Prostate gland (tissue), 2 donors: Measurements from ENCODE around the gene AKT3.

ENCODE experiments used
- CTCF ChIP-seq, 4 experiments: fragments of 200-600 bp in 2 of 4; fragments of 450-650 bp in 2 of 4; sonication (generic) in 2 of 4; IDR thresholded peaks; 1 replicate in 3 of 4; 2 replicates in 1 of 4; pipeline ENCODE4 v1.5.1; 2016 to 2019; ENCODE audit warnings: antibody characterized with exemption in 4 of 4, mild to moderate bottlenecking in 2 of 4, moderate library complexity in 2 of 4
- POLR2A ChIP-seq: fragments of 450-650 bp; IDR thresholded peaks from one replicate; pipeline ENCODE4 v1.6.1; 2016; ENCODE audit warnings: antibody characterized with exemption, mild to moderate bottlenecking

GRCh38 chr1:243520831-243521230, 329.2 kb downstream of the AKT3 start:
- TF ChIP-seq CTCF (IDR thresholded peaks at IDR 0.05) (no peak), POLR2A (no peak)
